GM18508 (cell line): ENCODE results near the gene ABCF2.

ENCODE experiments used
- ATAC-seq: cut with Tn5 transposase; IDR thresholded peaks from one replicate; pipeline ENCODE4 v1.9.1; 2021; ENCODE audit warnings: moderate number of reproducible peaks; ENCODE audit not compliant: insufficient read depth, unreplicated experiment

Gene ABCF2

GRCh38 chr7:151252961-151253711, 26.1 kb upstream of the ABCF2 start:
- no peak for ATAC-seq

- ATAC-seq: no peak
These were observed 25.5 kb upstream of the ABCF2 start for GRCh38 chr7:151252561-151252835.

GRCh38 chr7:151251689-151252560, 24.9 kb upstream of the ABCF2 start:
- ATAC-seq: no peak

GRCh38 chr7:151251328-151251688, 24.3 kb upstream of the ABCF2 start:
- ATAC-seq: no peak

GRCh38 chr7:151250181-151251132, 23.5 kb upstream of the ABCF2 start:
- no peak for ATAC-seq

- no peak for ATAC-seq
These were observed 22.7 kb upstream of the ABCF2 start for GRCh38 chr7:151249732-151250072.

- no peak for ATAC-seq
These were observed 22.2 kb upstream of the ABCF2 start for GRCh38 chr7:151249034-151249731.

GRCh38 chr7:151248346-151249033, 21.5 kb upstream of the ABCF2 start, which contains the start of gene SMARCD3:
Gene SMARCD3 (minus strand): TSS chr7:151248694. CDS start chr7:151248562, 132 bp downstream.
- no peak for ATAC-seq

- ATAC-seq: no peak
These were observed 20.8 kb upstream of the ABCF2 start for GRCh38 chr7:151247611-151248345.

GRCh38 chr7:151246851-151247580, 20.0 kb upstream of the ABCF2 start:
- no peak for ATAC-seq

GRCh38 chr7:151246102-151246850, 19.3 kb upstream of the ABCF2 start:
- no peak for ATAC-seq

GRCh38 chr7:151245360-151246101, 18.5 kb upstream of the ABCF2 start:
- no peak for ATAC-seq

GRCh38 chr7:151244841-151245346, 17.9 kb upstream of the ABCF2 start:
- no peak for ATAC-seq

- ATAC-seq: no peak
These were observed 17.3 kb upstream of the ABCF2 start for GRCh38 chr7:151244196-151244840.

GRCh38 chr7:151243408-151244195, 16.6 kb upstream of the ABCF2 start:
- no peak for ATAC-seq

- ATAC-seq: no peak
These were observed 16.0 kb upstream of the ABCF2 start for GRCh38 chr7:151243045-151243349.
